ENCODE results near the gene AKT1S1.

GRCh38 chr19:49847731-49848696 is 29.1 kb downstream of the AKT1S1 start:
- TF ChIP-seq CTCF (conservative IDR thresholded peaks at IDR 0.05; ENCODE audit: low read length), result no peak
- no peak for TF ChIP-seq EZH2phosphoT487 (IDR thresholded peaks at IDR 0.05; ENCODE audit: borderline replicate concordance, low read depth, low read length)
